HUES64 (cell line): ENCODE results near the gene PTP4A1.

Source experiments
- H3K27ac ChIP-seq: 2 replicates; pipeline ENCODE4 v1.7.0; 2013; ENCODE audit warnings: low read depth, low read length, inconsistent platforms
- H3K27me3 ChIP-seq: 2 replicates; pipeline ENCODE4 v1.6.1; 2013; ENCODE audit warnings: mild to moderate bottlenecking, low read length; ENCODE audit not compliant: insufficient read depth
- H3K36me3 ChIP-seq: 2 replicates; pipeline ENCODE4 v1.6.1; 2013; ENCODE audit warnings: mild to moderate bottlenecking, low read length; ENCODE audit not compliant: insufficient read depth
- H3K4me1 ChIP-seq: 2 replicates; pipeline ENCODE4 v1.6.1; 2013; ENCODE audit warnings: mild to moderate bottlenecking, low read length, moderate library complexity; ENCODE audit not compliant: insufficient read depth
- H3K4me3 ChIP-seq: 2 replicates; pipeline ENCODE4 v1.5.1; 2013; ENCODE audit warnings: mild to moderate bottlenecking, low read length, moderate library complexity
- H3K9ac ChIP-seq: 2 replicates; pipeline ENCODE4 v1.6.1; 2013; ENCODE audit warnings: mild to moderate bottlenecking, low read depth, low read length
- H3K9me3 ChIP-seq: 2 replicates; pipeline ENCODE4 v1.6.1; 2013; ENCODE audit warnings: low read depth, low read length; ENCODE audit not compliant: insufficient read depth
- WGBS: fragments of 150-250, 120-280 bp; methylation state at CpG from one replicate; pipeline ENCODE4 v1.1.7; 2013; ENCODE audit warnings: missing lambda C conversion rate; 5-methylcytosine and 5-hydroxymethylcytosine counted together

PTP4A1 gene

GRCh38 chr6:63615590-63615989 is 43.3 kb downstream of the PTP4A1 start:
- H3K9ac ChIP-seq: no peak overlapping the region
- 100% methylated on average over 1 of the region's 1 CpG for WGBS
- no peak overlapping the region for H3K27ac ChIP-seq
- no peak overlapping the region for H3K4me3 ChIP-seq
- no peaks in the 10 kb centered on the region for H3K27me3 ChIP-seq
- H3K9me3 ChIP-seq: no peaks in the 10 kb centered on the region
- H3K36me3 ChIP-seq: no peaks in the 10 kb centered on the region
- no peaks in the 10 kb centered on the region for H3K4me1 ChIP-seq
